SK-N-MC (cell line): ENCODE results near the gene LONRF2.

Experiments
- EZH2 ChIP-seq: fragments of 200-600 bp; sonication (generic); IDR thresholded peaks from one replicate; pipeline ENCODE4 v1.6.1; 2017; ENCODE audit warnings: antibody characterized with exemption
- POLR2AphosphoS5 ChIP-seq: IDR thresholded peaks from 2 replicates; pipeline ENCODE4 v1.6.1; 2012; ENCODE audit warnings: mild to moderate bottlenecking, low read depth, low read length, borderline replicate concordance

DNA sequence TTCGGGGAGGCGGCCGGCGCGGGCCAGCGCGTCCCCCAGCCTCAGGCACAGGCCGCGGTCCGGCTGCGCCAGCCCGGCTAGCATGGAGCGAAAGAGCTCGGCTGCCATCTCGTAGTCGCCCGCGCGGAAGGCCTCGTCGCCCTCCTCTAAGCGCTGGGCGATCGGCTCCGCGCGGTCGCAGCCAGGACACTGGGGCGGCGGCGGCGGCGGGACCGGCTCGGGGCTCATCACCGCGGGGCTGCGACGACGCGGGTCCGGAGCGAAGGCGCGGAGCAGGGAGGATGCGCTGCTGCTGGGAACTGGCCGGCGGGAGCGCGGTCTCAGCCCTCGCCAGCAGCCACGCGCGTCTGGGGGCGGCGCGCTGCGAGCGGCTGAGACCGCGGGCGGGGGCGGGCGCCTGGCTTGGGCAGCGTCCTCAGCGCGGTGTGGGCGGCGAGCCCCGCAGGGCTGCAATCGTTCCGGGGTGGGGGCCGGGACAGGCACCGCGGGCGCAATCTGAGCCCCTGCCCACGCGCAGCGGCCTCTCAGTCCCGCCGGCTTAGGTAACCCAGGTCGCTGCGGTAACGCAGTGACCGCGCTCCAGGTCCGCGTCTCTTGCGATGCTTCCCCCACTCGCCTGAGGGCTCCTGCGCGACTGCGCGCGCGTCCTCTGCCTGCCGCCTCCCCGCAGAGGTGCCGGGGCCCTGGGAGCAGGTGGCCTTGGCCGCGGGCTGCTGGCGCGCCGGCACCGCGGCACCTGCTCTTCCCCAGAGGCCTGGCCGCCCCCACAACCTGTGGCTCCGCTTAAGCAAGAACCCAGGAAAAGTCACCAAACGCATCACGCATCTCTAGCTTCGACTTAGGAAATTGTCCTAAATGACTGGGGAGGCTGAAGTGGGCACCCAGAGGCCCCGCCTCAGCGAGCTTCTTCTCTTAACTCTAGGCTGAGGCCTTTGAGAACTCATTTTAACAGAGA is at the start of gene LONRF2:
- TF ChIP-seq POLR2AphosphoS5 (no peak), EZH2 (peak; percentile 45)
